GM21515 (cell line): Measurements from ENCODE around the gene MIS18BP1.
"Not testable (repeated sequence)": the region's sequence is repeated elsewhere in the genome, so short reads cannot be mapped to it uniquely, and the experiment has no call there.

Experiments used
- ATAC-seq: cut with Tn5 transposase; IDR thresholded peaks from one replicate; pipeline ENCODE4 v1.9.1; 2021; ENCODE audit not compliant: unreplicated experiment

MIS18BP1 gene

GRCh38 chr14:45253070-45253753 is at the start of gene MIS18BP1:
Gene MIS18BP1, minus strand, starts transcription at chr14:45253202. Its CDS starts 5,916 bp downstream, at chr14:45247286.
- ATAC-seq: peak; percentile 76

- no peak for ATAC-seq
Measured at GRCh38 chr14:45298423-45299117, 45.6 kb upstream of the MIS18BP1 start.

- ATAC-seq: not testable (repeated sequence)
Measured at GRCh38 chr14:45294796-45295195, 41.8 kb upstream of the MIS18BP1 start.

- no peak for ATAC-seq
Measured at GRCh38 chr14:45290547-45290946, 37.5 kb upstream of the MIS18BP1 start.

GRCh38 chr14:45287610-45288009 is 34.6 kb upstream of the MIS18BP1 start:
- ATAC-seq: no peak

GRCh38 chr14:45284802-45285201 is 31.8 kb upstream of the MIS18BP1 start:
- no peak for ATAC-seq

GRCh38 chr14:45281731-45282400 is 28.9 kb upstream of the MIS18BP1 start:
- ATAC-seq: not testable (repeated sequence)

GRCh38 chr14:45271858-45272537 is 19.0 kb upstream of the MIS18BP1 start:
- ATAC-seq: no peak

GRCh38 chr14:45270031-45270430 is 17.0 kb upstream of the MIS18BP1 start:
- ATAC-seq: no peak

GRCh38 chr14:45267071-45267470 is 14.1 kb upstream of the MIS18BP1 start:
- no peak for ATAC-seq

GRCh38 chr14:45262637-45263036 is 9.6 kb upstream of the MIS18BP1 start:
- ATAC-seq: no peak

- no peak for ATAC-seq
Measured at GRCh38 chr14:45261209-45261608, 8.2 kb upstream of the MIS18BP1 start.

- ATAC-seq: no peak
Measured at GRCh38 chr14:45258805-45259204, 5.8 kb upstream of the MIS18BP1 start.

GRCh38 chr14:45258073-45258472 is 5.1 kb upstream of the MIS18BP1 start:
- no peak for ATAC-seq

- ATAC-seq: no peak
Measured at GRCh38 chr14:45254771-45255170, 1.8 kb upstream of the MIS18BP1 start.

- no peak for ATAC-seq
Measured at GRCh38 chr14:45253754-45254310, 830 bp upstream of the MIS18BP1 start.

- no peak for ATAC-seq
Measured at GRCh38 chr14:45252366-45253069, 484 bp downstream of the MIS18BP1 start.

- ATAC-seq: peak; percentile 50
Measured at GRCh38 chr14:45251912-45252311, 1.1 kb downstream of the MIS18BP1 start.

- peak; percentile 31 for ATAC-seq
Measured at GRCh38 chr14:45249856-45250575, 3.0 kb downstream of the MIS18BP1 start.

GRCh38 chr14:45247427-45247826 is 5.6 kb downstream of the MIS18BP1 start:
- ATAC-seq: no peak
